MM.1S (cell line): ENCODE measurements around the gene PSMD1.

Source experiments
- CTCF ChIP-seq: fragments of 300-600 bp; sonication (generic); IDR thresholded peaks from 2 replicates; pipeline ENCODE4 v1.5.1; 2016; ENCODE audit warnings: antibody characterized with exemption, low read length, mixed read lengths
- EZH2 ChIP-seq: fragments of 300-600 bp; sonication (generic); optimal IDR thresholded peaks from 2 replicates; pipeline ENCODE3; 2017; ENCODE audit warnings: low read depth, mild to moderate bottlenecking, antibody characterized with exemption, low read length, mixed read lengths
- EZH2phosphoT487 ChIP-seq: fragments of 300-600 bp; sonication (generic); IDR thresholded peaks from 2 replicates; pipeline ENCODE4 v1.6.1; 2018; ENCODE audit warnings: antibody characterized with exemption, low read length

GRCh38 chr2:231146665-231147064 is 90.0 kb downstream of the PSMD1 start:
- TF ChIP-seq CTCF (no peak), EZH2phosphoT487 (no peak), EZH2 (no peak)
